Fibroblast of peridontal ligament (primary cell): ENCODE data around the gene JMJD1C.

Source experiments
- DNase-seq: peaks from one replicate; pipeline ENCODE4 v3.0.0-alpha.2; 2010; ENCODE audit errors: extremely low read depth

The JMJD1C gene

DNA sequence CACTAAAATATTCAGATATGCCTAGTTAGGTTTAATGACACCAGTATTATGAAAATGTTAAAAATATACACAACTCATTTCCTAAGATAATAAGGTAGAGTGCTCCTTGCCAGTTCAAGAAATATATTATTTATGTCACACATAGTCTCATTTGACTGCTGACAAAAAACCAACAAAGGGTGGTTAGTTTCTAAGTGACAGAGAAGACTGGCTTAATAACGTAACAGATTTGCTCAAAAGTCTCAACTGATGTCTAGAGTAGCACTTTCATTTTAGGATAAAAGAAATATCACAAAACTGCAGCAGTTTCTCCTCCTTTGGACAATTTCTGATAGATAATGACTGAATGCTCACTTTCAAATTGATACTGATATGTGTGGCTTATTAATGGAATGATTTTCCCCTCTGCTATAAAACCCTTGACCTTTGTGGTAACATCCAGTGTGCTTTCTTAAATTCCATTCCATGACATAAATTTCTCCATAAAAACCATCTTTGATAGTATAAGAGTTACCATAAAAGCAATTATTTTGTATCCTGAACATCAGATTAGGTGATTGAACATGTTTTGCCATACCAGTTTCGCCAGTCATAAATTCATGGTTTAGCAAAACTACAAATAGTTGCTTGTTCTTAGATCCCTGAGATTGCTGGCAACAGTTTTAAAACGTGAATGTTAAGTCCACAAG is 238.4 kb downstream of the JMJD1C start:
- DNase-seq = peak; percentile 19

DNA sequence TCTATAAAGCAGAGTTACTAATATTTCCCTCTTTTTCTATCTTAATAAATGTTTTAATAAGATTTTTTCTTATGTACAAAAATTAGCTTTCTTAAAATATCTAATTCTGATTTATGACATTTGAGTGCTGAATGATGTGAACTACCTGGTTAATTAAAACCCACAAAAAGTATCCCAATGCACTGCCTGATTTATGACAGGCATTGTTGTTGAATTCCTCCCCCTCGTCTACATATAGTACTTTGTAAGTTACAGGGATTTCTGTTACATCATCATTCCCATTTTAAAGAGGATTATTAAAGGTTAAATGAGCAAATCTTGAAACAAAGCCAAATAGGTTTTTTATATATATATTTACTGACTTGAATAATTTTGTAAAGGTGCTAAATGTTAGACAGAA is 241.5 kb downstream of the JMJD1C start:
- no peak for DNase-seq

DNA sequence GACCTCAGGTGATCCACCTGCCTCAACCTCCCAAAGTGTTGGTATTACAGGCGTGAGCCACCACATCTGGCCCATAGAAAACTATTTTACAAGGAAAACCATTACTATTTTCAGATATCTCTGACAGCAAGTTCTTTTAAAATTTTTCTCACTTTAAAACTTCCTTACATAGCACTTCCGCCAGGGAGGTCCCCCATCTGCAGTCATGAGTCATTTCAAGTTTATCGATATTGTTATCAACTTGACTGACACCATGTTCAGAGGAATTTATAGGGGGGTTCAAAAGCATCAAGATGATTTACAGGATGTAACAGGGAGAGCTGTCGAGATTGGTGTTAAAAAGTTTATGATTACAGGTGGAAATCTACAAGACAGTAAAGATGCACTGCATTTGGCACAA is 243.8 kb downstream of the JMJD1C start:
- no peak for DNase-seq

DNA sequence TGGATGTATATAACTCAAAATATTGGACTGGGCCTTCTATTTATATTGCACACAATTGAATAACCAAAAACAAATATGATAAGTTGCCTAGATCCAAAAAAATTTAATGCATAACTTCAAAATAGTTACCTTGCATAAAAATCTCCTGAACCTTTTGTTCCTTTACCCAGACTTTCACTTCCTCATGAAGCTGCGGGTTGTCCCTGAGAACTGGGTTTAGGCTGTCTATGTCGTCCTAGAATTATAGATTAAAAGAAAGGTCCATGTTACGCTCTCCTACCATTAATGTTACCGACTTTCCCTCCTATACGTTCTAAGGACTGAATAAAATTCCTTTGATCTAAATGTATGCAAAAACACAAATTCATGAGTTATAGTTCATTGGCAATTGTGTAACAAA is 246.0 kb downstream of the JMJD1C start:
- no peak for DNase-seq

DNA sequence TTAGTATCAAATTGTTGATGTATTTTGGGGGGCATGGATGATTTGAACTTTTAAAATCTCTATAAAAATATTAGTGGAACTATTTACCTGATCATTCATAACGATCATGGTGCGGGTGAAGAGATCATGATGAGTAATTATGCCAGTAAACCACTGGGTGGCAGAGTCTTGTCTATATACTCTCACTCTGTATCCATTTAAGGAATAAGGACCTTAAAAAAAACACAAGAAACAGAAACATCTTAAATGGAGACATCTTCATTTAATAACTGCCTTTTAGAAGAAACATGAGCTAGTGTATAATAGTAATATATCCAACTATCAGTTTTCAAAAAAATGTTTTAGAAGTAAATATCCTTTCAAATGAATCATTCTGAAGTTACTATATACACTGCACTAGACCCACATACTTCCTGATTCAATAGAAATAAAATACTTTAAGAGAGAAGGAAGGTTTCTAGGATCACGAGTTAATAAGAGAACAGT is 248.6 kb downstream of the JMJD1C start:
- DNase-seq = peak; percentile 82

DNA sequence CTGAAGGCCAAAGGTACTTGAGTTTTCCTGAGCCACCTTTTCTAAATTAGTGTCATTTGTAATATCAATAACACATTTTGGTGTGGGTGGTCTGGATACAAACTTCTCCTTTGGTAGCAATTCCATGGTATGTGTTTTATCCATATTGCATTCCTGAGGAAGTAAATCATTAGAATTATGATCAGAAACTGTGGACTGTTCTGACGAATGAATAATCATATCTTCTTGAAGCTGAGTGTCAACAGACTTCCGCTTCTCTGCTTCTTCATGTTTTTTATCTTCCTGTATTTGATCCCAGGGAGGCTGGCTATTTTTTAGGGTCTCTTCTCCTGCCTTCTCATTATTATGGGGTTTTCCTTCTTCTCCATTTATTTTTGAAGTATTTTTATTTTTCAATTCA is 251.2 kb downstream of the JMJD1C start:
- peak; percentile 27 for DNase-seq

DNA sequence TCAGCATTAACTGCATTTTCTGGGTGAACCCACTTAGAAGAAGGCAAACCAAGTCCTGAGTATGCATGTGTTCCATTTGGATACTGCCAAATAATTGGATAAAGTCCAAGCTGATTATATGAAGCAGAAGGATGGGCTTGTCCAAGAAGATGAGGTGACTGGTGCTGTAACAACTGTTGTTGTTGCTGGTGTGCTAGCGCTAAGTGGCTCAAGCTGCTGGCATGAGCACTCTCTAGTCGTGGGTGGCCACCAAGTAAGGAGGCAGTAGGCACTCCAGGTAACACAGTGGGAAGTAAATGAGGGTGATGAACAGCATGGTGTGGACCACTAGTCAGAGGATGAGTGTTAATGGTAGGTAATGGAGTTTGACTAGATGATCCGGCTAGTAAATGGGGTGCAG is 252.3 kb downstream of the JMJD1C start:
- no peak for DNase-seq

DNA sequence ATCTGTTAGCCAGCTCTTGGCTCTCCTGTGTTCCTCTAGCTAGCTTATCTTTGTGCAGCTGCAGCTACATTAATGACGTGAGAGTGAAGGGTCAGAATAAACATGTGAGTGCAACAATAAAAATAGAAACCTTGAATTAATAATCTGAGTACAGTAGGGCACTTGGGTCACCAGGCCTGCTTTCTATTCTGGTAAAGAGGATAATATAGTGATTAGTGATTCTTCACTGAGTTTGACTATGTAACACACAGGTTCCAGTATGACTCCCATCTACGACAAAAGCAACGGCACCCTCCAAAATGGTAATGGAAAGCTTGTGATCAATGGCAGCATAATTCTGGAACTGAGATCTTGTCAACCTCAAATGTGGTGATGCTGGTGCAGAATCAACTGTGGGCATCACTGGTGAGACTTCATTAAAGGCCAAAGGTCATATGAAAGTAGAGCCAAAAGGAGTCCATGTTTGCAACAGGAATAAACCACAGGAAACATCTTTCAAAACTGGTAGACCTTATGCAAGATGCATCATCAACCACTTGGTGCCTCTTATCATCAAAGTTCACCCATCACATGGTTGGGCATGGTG is 255.1 kb downstream of the JMJD1C start:
- no peak for DNase-seq

DNA sequence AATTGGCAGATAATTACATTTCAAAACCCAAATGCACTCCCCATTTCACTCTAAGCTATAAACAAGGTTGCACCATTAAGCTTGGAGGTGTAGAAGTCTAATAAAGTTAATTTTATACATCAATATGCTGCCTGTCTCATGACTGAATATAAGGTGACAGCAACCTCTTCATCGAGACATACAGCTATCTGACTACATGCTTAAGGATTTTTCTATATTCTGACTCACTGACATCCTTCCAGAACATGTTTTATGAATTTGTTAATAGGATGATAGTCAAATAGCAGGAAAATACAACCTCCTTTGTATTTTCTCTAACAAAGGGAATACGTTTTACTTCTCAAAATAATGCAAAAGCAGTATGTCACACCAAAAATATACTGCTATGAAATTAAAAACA is 256.1 kb downstream of the JMJD1C start:
- DNase-seq = no peak

DNA sequence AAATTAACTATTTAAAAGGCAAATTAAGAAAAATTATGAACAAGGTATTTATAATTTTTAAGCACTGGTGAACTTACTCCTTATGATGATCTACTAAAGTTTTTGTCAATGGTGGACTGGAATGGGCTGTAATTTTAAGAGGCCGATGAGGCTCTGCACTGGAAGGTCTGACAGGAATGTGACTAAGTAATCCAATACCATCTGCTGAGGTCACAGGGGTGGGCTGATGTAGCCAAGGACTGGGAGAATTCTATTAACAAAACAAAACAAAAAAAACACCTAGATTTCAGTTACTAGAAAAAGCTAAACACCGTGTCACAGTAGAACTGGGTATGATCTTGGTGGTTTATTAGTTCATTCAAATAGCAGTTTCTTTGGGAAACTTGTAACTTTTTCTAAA is 256.8 kb downstream of the JMJD1C start:
- DNase-seq = peak; percentile 64

DNA sequence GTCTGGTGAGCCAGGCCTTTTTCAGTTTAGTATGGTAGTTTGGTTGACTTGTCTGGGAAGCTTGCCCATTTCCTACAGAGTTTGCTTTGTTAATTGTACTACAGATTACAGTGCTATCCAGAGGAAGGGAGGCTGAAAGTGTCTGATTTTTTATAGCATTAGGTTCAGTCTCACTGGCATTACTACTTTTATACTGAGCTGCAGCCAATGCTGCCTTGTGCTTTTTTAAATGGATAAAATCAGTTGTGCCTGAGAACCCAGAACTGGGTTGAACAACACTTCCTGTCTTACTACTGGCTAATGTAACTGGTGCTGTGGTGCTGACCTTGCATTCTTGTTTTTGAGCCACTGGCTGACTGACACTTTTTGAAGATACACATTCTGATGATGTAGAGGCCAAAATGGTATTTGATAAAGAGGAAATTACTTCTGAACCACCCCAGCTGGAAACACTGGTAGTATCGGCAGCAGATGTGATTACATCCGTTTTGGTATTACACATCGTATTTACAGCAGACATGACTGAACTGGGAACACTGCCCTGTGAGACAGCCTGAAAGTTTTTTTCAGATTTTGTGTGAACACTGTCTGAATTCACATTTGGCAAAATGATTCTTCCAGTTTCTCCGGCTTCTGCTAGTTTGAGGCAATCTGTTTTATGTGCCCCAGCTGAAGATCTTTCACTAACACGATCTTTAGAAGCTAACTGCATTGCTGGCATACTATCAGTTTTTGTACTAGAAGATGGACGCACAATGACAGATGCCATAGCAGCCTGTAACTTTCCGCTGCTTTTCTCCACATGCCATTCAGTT is 258.6 kb downstream of the JMJD1C start:
- peak; percentile 94 for DNase-seq

DNA sequence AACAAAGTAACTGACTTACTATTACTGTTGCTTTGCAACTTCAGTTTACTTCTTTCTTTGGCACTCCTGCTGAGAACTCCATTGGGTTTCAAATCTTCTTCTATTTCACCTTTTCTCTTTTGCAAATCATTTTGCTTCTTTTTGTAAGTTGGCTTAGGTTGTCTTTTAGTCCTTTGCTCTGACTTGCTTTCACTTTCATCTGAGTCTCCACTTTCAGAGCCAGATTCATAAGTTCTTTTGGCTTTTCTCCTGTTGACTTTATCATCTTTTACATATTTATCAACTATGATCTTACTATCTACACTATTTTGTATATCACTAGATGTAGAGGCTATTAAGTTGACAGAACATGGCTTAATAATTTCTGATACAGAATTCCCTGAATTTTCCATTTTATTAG is 259.2 kb downstream of the JMJD1C start:
- peak; percentile 50 for DNase-seq

DNA sequence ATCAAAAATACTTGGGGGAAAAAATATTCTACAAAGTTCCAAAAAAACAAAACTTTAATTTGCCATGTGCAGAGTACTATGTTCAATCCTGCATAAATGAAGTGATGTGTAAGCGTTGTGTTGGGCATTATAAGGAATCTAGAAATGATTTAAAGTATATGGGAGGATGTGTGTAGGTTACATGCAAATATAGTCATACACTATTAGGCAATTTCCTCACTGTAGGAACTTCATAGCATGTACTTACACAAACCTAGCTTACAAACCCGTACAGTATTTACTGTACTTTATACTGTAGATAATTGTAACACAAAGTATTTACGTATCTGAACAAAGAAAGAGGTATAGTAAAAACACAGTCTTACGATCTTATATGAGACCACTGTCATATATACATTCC is 260.4 kb downstream of the JMJD1C start:
- no peak for DNase-seq

DNA sequence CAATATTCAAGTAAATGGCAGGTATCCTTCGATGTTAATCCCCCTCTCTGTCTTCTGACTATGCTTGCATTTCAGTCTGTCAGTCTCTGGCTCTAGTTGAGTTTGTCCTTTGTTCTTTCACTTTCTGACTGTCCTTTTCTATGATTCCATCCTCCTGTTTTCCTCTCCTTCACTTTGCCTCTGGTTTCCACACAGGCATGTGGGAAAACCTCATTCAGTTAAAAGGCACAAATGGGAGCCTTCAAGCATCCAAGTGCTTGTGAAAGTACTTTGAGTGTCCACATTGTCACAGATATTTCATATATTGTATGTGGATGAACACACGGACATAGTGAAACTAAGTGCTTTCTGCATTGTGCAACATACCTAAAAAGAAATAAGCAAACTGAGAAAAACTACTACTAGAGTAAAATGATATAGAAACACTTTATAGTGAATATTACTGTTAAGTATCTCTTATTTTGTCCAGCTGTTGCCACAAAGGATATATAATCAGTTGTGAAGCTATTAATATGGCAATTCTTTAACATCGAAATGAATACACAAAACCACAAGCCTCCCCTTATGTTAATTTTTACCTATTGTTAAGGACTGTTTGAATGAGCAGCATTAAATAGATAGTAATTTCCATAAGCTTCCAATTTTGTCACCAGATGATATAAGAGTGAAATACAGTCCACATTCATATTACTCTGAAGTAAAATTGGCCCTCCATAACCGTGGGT is 260.9 kb downstream of the JMJD1C start:
- peak; percentile 48 for DNase-seq

DNA sequence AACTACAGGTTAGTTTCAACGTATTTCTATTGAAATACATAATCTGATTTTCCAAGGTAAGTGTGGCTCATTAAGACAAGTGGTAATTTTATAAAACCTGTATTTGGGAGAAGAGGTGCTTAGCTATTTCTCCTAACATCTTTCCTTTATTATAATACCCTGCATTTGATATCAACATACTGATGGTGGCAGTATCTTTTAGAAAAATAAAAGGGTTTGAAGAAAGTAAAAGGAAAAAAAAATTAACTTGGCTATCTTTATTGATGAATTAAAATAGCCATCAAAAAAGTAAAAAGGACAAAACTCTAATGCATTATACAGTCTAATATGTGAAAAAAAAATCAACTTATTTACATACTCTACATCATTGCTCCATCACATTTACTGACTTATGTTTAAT is 264.7 kb downstream of the JMJD1C start:
- DNase-seq = no peak

DNA sequence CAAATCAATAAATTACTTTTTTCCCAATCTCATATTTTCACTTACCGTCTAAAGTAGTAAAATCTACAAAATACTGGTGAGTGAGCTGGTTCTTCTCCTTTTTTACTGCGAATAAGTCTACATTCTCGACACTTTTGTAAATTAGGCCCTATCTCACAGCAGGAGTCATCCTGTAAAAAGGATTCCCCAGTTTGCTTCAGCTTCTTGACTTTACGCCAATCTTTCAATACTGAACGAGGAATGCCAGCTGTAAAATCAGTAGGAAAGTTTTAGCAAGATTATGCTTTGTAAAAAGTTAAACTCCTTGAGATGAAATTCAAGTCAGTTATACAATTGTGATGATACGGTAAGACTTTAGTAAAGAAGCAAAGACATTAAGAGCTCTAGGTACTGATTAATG is 265.3 kb downstream of the JMJD1C start:
- peak; percentile 25 for DNase-seq

DNA sequence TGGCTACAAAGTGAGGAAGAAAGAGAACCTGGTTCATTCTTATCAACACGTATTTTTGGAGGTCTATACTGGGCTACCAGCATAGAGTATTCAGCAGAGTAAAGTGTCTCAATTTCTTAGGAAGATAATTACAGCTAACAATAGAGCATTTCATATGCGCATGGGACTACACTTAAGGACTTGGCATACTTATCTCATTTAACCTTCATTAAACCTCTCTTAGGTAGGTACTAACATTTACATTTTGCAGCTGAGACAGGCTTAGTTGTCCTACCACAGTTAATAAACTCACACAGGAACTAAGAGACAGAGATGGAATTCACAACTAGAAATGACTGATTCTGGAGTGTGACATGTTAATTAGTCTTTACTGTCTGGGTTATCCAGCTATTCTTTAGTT is 266.1 kb downstream of the JMJD1C start:
- DNase-seq = no peak

DNA sequence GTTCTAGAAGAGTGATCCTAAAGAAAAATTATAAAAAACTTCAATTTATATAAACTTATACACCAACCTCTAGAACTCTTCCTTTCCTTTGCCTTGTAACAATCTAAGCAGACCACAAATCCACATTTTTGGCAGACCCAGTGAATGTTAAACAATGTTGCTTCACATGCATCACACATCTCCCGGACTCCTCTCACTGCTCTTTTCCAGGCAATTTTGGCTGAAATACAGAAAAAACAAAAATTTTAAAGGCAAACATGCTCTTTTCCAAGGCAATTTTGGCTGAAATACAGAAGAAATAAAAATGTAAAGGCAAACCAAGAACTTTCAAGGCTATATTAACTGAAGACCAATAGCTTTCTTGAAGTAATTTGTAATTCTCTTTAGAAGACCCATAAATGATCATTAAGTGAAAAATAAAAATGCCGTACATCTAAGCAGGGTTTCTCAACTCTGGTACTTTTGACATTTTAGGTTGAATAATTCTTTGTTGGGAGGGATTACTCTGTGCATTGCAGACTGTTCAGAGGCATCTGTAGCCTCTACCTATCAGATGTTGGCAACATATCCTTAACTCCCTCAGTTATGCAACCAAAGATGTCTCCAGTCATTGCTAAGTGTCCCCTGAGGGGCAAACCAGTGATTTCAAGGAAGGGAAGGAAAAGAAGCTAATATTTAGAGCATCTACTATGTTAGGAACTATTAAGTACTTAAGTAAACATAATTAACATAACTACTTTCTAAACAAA is 268.3 kb downstream of the JMJD1C start:
- DNase-seq = peak; percentile 97

DNA sequence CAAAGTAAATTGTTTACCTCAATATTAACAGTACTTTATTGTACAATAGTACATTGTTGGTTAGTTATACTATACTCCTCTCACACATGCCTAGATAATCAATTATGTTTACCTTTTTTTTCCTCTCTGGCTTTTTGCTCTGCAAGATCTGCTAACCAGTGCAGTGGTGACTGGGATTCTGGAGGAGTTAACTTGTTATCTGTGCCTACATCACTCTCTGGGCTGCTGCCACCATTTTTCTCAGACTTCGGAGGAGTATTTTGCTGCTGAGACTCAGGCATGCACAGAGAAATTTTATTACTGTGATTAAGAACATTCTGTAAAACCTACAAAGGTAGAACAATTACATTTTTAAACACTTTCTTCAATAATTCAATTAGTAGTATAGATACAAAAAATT is 273.0 kb downstream of the JMJD1C start:
- DNase-seq = no peak

DNA sequence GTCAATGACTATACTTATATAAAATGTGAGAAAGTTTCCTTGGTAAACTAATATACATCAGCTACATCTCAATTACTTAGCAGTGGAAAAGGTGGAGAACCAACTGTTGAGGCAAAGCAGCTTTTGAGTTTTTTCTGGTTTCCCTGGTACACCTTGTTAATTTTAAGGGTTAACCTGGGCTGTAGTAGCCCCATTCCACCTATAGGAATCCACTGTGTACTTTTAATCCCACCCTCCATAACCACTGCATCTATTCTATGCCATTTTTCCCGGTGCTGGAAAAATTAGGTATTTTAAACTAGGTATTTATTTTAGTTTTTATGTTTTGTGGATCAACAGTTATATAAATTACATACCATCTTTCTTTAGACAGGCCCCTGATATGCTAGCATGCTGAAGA is 290.2 kb downstream of the JMJD1C start:
- DNase-seq = no peak

DNA sequence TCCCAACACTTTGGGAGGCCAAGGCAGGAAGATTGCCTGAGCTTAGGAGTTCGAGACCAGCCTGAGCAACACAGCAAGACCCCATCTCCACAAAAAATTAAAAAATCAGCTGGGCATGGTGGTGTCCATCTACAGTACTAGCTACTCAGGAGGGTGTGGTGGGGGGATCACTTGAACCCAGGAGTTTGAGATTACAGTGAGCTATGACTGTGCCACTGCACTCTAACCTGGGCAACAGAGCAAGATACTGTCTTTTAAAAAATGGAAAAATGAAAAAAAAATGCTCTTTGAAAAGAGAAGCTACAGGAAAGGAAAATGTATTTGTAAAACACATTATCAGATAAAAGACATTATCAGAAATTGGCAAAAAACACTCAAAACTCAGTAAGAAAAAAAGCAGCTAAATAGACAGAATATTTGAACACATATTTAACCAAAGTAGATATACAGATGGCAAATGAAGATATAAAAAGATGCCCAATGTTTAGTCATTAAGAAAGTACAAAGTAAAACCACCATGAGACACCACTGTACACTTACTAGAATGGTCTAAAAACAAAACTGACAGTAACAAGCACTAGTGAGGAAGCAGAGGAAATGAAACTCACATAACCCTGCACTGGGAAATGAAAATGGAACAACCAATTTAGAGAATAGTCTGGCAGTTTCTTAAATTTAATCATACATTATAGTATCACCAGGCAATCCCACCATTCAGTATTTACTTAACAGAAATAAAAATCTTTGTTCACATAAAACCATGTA is 292.1 kb downstream of the JMJD1C start:
- no peak for DNase-seq
